ENCODE results near the gene KIF1B. TPM values are rescaled to one million over a fixed set of nuclear protein-coding genes. Genes with fewer than 3 reads are reported as not detected.

Gene KIF1B, protein sequence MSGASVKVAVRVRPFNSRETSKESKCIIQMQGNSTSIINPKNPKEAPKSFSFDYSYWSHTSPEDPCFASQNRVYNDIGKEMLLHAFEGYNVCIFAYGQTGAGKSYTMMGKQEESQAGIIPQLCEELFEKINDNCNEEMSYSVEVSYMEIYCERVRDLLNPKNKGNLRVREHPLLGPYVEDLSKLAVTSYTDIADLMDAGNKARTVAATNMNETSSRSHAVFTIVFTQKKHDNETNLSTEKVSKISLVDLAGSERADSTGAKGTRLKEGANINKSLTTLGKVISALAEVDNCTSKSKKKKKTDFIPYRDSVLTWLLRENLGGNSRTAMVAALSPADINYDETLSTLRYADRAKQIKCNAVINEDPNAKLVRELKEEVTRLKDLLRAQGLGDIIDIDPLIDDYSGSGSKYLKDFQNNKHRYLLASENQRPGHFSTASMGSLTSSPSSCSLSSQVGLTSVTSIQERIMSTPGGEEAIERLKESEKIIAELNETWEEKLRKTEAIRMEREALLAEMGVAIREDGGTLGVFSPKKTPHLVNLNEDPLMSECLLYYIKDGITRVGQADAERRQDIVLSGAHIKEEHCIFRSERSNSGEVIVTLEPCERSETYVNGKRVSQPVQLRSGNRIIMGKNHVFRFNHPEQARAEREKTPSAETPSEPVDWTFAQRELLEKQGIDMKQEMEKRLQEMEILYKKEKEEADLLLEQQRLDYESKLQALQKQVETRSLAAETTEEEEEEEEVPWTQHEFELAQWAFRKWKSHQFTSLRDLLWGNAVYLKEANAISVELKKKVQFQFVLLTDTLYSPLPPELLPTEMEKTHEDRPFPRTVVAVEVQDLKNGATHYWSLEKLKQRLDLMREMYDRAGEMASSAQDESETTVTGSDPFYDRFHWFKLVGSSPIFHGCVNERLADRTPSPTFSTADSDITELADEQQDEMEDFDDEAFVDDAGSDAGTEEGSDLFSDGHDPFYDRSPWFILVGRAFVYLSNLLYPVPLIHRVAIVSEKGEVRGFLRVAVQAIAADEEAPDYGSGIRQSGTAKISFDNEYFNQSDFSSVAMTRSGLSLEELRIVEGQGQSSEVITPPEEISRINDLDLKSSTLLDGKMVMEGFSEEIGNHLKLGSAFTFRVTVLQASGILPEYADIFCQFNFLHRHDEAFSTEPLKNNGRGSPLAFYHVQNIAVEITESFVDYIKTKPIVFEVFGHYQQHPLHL (N-terminal part only)
- total RNA-seq = 20.7 TPM

DNA sequence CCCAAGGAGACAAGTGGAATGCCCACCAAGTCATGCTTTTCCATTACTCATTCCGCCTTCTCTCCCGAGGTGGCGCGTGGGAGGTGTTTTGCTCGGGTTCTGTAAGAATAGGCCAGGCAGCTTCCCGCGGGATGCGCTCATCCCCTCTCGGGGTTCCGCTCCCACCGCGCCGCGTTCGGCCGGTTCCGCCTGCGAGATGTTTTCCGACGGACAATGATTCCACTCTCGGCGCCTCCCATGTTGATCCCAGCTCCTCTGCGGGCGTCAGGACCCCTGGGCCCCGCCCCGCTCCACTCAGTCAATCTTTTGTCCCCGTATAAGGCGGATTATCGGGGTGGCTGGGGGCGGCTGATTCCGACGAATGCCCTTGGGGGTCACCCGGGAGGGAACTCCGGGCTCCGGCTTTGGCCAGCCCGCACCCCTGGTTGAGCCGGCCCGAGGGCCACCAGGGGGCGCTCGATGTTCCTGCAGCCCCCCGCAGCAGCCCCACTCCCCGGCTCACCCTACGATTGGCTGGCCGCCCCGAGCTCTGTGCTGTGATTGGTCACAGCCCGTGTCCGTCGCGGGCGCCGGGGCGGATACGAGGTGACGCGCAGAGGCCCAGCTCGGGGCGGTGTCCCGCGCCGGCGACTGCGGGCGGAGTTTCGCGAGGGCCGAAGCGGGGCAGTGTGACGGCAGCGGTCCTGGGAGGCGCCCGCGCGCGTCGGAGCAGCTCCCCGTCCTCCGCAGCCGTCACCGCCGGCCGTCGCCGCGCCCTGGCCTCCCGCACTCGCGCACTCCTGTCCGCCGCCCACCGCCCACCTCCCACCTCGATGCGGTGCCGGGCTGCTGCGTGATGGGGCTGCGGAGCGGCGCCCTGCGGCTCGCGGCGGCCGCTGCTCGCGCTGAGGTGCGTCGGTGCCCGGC, at the start of gene KIF1B:
TSS of gene KIF1B (plus strand) at position 666 of the 906 bp plus-strand sequence. CDS start 21,759 bp downstream, outside the sequence.
- no peaks in the 10 kb centered on the region for H3K9me3 ChIP-seq (ENCODE audit: low read depth, low read length)
- H3K4me3 ChIP-seq (ENCODE audit: low read length) = peak within 1 kb of the TSS; percentile 68
- peaks cover 35% of the 10 kb centered on the region for H3K4me1 ChIP-seq (ENCODE audit: insufficient read depth, low read length)
- H3K27me3 ChIP-seq (ENCODE audit: insufficient read depth, low read length) = no peaks in the 10 kb centered on the region

DNA sequence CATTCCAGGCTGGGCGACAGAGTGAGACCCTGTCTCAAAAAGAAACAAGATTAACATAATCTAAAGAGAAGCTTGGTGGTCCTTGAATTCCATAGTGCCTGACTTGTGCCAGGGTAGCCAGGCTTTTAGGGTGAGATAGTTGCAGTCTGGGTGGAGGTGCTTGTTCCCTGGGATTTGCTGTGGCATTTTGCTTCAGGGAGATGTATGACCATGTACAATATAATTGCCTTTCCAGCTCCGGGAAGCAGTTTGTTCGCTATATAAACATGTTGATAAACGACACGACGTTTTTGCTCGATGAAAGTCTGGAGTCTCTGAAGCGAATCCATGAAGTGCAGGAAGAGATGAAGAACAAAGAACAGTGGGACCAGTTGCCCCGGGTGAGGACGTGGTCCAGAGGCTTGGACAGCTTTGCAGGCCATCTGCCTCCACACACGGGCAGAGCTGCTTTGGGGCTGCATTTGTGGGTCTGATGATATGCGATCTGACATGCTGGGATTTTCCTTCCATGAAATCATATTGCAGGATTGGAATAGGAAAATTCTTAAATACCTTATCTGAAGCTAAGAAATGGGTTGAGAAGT, 49.4 kb upstream of the KIF1B start:
- Histone ChIP-seq H3K9me3 (ENCODE audit: low read depth, low read length) (no peaks in the 10 kb centered on the region), H3K27me3 (ENCODE audit: insufficient read depth, low read length) (no peaks in the 10 kb centered on the region), H3K4me1 (ENCODE audit: insufficient read depth, low read length) (no peaks in the 10 kb centered on the region), H3K4me3 (ENCODE audit: low read length) (no peak overlapping the region)

GRCh38 chr1:10161541-10162290, 48.7 kb upstream of the KIF1B start:
- no peaks in the 10 kb centered on the region for H3K9me3 ChIP-seq (ENCODE audit: low read depth, low read length)
- H3K4me1 ChIP-seq (ENCODE audit: insufficient read depth, low read length) = no peaks in the 10 kb centered on the region
- no peak overlapping the region for H3K4me3 ChIP-seq (ENCODE audit: low read length)
- no peaks in the 10 kb centered on the region for H3K27me3 ChIP-seq (ENCODE audit: insufficient read depth, low read length)

DNA sequence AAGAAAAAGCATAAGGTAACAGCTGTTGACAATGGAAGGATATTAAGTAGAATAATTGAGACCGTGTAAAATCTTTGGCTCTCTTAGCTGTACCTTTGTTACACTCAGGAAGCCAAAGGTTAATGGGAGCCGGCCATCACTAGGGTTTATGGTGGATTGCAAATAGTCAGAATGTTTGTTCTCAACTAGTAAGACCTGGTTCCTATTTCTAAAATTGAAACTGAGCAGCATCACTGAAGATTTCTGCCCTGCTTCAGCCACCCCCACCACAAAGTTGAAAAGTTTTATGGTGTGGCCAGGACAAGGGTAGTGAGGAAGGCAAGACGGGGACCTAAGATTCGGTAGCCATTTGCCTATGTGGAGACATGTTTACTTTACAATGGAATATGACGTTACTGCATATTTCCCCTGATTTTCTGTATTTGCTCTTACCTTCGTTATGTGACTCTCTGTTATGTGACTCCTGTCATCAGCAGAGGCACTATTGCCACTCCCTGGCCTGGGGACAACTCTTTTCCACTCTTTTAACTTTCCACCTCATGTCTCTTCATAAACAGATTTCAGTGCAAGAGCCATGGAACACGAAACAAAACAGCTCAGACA, 41.4 kb upstream of the KIF1B start:
- Histone ChIP-seq H3K27me3 (ENCODE audit: insufficient read depth, low read length) (no peaks in the 10 kb centered on the region), H3K4me1 (ENCODE audit: insufficient read depth, low read length) (no peaks in the 10 kb centered on the region), H3K9me3 (ENCODE audit: low read depth, low read length) (no peaks in the 10 kb centered on the region), H3K4me3 (ENCODE audit: low read length) (no peak overlapping the region)

DNA sequence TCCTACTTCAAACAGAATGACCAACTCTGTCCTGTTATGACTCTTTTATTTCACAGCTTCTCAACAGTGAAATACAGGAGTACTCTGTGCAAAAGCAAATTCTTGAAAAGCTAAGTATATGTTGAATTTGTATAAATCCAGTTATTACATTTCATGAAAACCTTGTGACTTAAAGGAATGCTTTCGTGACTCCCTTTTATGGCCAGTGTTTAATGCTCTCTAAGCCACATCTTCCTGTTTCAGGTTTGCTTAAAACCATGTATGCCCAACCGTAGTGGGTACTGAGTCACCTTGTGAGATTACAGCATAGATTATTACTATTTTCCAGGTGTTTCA, 40.2 kb upstream of the KIF1B start:
- Histone ChIP-seq H3K27me3 (ENCODE audit: insufficient read depth, low read length) (no peaks in the 10 kb centered on the region), H3K9me3 (ENCODE audit: low read depth, low read length) (no peaks in the 10 kb centered on the region), H3K4me3 (ENCODE audit: low read length) (no peak overlapping the region), H3K4me1 (ENCODE audit: insufficient read depth, low read length) (no peaks in the 10 kb centered on the region)

DNA sequence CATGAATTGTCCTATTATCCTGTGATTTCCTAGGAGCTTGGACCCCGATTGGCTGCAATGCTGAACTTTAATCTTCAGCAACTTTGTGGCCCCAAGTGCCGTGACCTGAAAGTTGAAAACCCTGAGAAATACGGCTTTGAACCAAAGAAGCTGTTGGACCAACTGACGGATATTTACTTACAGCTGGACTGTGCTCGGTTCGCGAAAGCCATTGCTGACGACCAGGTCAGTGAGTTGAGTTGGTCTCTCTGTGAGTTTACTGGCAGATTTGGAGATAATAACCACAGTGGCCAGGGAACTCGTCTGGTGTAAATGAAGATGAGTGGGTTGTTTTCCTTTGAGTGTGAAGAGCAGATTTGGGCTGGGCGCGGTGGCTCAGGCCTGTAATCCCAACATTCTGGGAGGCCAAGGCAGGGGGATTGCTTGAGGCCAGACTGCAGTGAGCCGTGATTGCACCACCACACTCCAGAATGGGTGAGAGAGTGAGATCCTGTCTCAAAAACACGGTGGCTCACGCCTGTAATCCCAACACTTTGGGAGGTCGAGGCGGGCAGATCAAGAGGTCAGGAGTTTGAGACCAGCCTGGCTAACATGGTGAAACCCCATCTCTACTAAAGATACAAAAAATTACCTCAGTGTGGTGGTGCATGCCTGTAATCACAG, 39.1 kb upstream of the KIF1B start:
- Histone ChIP-seq H3K4me3 (ENCODE audit: low read length) (no peak overlapping the region), H3K4me1 (ENCODE audit: insufficient read depth, low read length) (no peaks in the 10 kb centered on the region), H3K9me3 (ENCODE audit: low read depth, low read length) (no peaks in the 10 kb centered on the region), H3K27me3 (ENCODE audit: insufficient read depth, low read length) (no peaks in the 10 kb centered on the region)

DNA sequence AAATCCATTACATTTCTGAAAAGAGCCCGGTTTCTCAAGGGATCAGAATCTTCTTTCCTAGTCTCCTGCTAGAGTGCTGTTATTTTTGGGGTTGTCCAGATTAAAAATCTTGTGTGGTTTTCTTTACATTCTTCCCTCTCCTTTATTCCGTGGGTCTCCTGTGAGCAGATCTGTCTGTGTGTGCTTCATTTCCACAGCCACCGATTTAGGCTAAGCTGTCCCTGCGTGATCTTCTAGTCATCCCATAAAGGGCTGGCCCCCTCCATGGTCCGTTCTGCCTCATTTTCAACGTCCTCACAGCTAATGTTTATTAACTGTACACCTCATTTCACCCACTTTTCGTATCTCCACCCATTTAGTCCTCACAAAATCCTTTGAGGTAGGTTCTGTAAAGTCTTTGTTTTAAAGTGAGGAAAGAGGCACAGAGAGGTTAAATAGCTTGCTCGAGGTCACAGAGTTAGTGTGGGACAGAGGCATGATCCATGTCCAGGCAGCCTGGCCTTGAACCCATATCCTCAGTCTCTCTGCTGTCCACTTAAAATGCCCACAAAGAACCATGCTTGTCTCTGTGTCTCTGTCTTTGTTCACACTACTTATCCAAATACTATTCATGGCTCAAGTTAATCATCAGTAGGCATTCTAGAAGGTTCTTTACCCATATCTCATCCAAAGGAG, 38.2 kb upstream of the KIF1B start:
- H3K9me3 ChIP-seq (ENCODE audit: low read depth, low read length) = no peaks in the 10 kb centered on the region
- H3K4me1 ChIP-seq (ENCODE audit: insufficient read depth, low read length) = no peaks in the 10 kb centered on the region
- no peak overlapping the region for H3K4me3 ChIP-seq (ENCODE audit: low read length)
- H3K27me3 ChIP-seq (ENCODE audit: insufficient read depth, low read length) = no peaks in the 10 kb centered on the region

DNA sequence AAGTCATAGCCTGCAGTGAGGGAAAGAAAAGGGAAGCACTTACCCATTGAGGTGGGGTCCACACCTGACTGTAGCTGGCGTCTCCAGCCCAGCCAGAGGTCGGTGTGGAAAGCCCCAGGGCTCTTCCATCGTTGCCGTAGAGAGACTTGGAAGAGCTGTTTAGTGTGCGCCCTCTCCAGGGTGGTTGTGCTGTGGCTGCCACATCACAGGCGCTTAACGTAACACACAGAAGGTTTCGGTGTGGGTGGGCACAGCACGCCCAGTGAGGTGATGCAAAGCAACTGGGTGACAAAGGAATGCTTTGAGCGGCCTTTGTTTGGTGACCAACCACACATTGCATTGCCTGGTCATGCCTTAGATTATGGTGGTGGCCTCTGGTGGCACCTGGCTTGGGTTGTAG, 36.8 kb upstream of the KIF1B start:
- H3K4me3 ChIP-seq (ENCODE audit: low read length) = no peak overlapping the region
- H3K9me3 ChIP-seq (ENCODE audit: low read depth, low read length) = no peaks in the 10 kb centered on the region
- no peaks in the 10 kb centered on the region for H3K27me3 ChIP-seq (ENCODE audit: insufficient read depth, low read length)
- H3K4me1 ChIP-seq (ENCODE audit: insufficient read depth, low read length) = no peaks in the 10 kb centered on the region

GRCh38 chr1:10177876-10178275, 32.5 kb upstream of the KIF1B start:
- H3K4me3 ChIP-seq (ENCODE audit: low read length) = no peak overlapping the region
- no peaks in the 10 kb centered on the region for H3K27me3 ChIP-seq (ENCODE audit: insufficient read depth, low read length)
- no peaks in the 10 kb centered on the region for H3K4me1 ChIP-seq (ENCODE audit: insufficient read depth, low read length)
- H3K9me3 ChIP-seq (ENCODE audit: low read depth, low read length) = no peaks in the 10 kb centered on the region

- Histone ChIP-seq H3K9me3 (ENCODE audit: low read depth, low read length) (no peaks in the 10 kb centered on the region), H3K27me3 (ENCODE audit: insufficient read depth, low read length) (no peaks in the 10 kb centered on the region), H3K4me3 (ENCODE audit: low read length) (no peak overlapping the region), H3K4me1 (ENCODE audit: insufficient read depth, low read length) (no peaks in the 10 kb centered on the region)
Measured at GRCh38 chr1:10178597-10179405, 31.6 kb upstream of the KIF1B start.

- H3K9me3 ChIP-seq (ENCODE audit: low read depth, low read length) = no peaks in the 10 kb centered on the region
- no peaks in the 10 kb centered on the region for H3K27me3 ChIP-seq (ENCODE audit: insufficient read depth, low read length)
- H3K4me1 ChIP-seq (ENCODE audit: insufficient read depth, low read length) = no peaks in the 10 kb centered on the region
Measured at GRCh38 chr1:10179406-10180091, 30.8 kb upstream of the KIF1B start.

More at GRCh38 chr1:10179406-10180091, 30.8 kb upstream of the KIF1B start:
- H3K4me3 ChIP-seq (ENCODE audit: low read length) = no peak overlapping the region
